Body of pancreas (tissue), 4 donors: ENCODE data around the gene C8G.

Source experiments
- POLR2A ChIP-seq, 3 donors: fragments of 450-650 bp; IDR thresholded peaks; one replicate each; pipeline ENCODE4 v1.6.1; 2016; ENCODE audit warnings: antibody characterized with exemption in 3 of 3, mild to moderate bottlenecking in 2 of 3
- TF ChIP-seq, protein P1 (sequence below), 7 experiments: fragments of 450-650 bp in 4 of 7; fragments of 200-600 bp in 3 of 7; sonication (generic) in 3 of 7; IDR thresholded peaks; one replicate each; pipeline ENCODE4 v1.5.1; 2016 to 2019; ENCODE audit warnings: antibody characterized with exemption in 7 of 7

DNA sequence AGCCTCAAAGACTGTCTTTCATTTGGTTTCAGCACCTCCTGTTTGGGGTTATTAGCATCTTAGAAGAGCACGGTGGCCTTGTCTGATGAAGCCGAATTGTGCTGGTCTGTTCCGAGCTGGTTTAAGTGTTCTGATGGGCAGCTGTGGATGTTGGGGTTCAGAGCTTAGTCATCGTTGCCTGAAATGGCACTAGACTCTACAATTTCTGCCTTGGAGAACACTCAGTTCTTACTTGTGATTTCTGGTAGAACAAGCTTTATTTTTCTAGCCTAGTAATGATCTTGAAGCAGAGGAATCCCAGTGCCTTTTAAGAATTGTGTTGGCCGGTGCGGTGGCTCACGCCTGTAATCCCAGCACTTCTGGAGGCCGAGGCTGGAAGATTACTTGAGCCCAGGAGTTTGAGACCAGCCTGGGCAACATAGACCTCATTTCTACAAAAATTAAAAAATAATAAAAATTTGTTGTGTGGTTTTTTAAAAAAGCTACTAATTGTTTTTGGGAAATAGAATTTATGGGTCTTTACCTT lies 8.3 kb upstream of the C8G start:
- TF ChIP-seq, protein P1, sequence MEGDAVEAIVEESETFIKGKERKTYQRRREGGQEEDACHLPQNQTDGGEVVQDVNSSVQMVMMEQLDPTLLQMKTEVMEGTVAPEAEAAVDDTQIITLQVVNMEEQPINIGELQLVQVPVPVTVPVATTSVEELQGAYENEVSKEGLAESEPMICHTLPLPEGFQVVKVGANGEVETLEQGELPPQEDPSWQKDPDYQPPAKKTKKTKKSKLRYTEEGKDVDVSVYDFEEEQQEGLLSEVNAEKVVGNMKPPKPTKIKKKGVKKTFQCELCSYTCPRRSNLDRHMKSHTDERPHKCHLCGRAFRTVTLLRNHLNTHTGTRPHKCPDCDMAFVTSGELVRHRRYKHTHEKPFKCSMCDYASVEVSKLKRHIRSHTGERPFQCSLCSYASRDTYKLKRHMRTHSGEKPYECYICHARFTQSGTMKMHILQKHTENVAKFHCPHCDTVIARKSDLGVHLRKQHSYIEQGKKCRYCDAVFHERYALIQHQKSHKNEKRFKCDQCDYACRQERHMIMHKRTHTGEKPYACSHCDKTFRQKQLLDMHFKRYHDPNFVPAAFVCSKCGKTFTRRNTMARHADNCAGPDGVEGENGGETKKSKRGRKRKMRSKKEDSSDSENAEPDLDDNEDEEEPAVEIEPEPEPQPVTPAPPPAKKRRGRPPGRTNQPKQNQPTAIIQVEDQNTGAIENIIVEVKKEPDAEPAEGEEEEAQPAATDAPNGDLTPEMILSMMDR (IDR thresholded peaks at IDR 0.05): no peak
- TF ChIP-seq POLR2A (IDR thresholded peaks at IDR 0.05): no peak
